ENCODE data around the gene NDUFA3. TPM values are rescaled to one million over a fixed set of nuclear protein-coding genes. Genes with fewer than 3 reads are reported as not detected.

Gene NDUFA3
- total RNA-seq, 2 donors from 2014 or later, result 196 to 229 TPM

GRCh38 chr19:54156953-54157352 is 54.3 kb downstream of the NDUFA3 start:
- H3K27ac Mint-ChIP-seq, result peak overlapping the region; percentile 24
- no peaks in the 10 kb centered on the region for H3K27me3 ChIP-seq (ENCODE audit: control insufficient read depth, insufficient read depth, low read length, poor library complexity, severe bottlenecking)
- H3K4me1 Mint-ChIP-seq, result peaks cover 7% of the 10 kb centered on the region
- no peak overlapping the region for H3K4me3 Mint-ChIP-seq
- no peaks in the 10 kb centered on the region for H3K9me3 ChIP-seq (ENCODE audit: control insufficient read depth, low read length)
- TF ChIP-seq CTCF (conservative IDR thresholded peaks at IDR 0.05), result no peak
- no peak overlapping the region for H3K9ac ChIP-seq (ENCODE audit: extremely low read depth, low read length, poor library complexity, severe bottlenecking)
- H3K36me3 ChIP-seq (ENCODE audit: control insufficient read depth, insufficient read depth, low read length), result peaks cover 49% of the 10 kb centered on the region
- no peaks in the 10 kb centered on the region for H3K4me1 ChIP-seq (ENCODE audit: control insufficient read depth, insufficient read depth, low read length)
- WGBS, 2 experiments (ENCODE audit: insufficient coverage in 1 of 2, insufficient read length in 1 of 2), result 95 to 96% methylated on average over 2 to 3 of the region's 3 CpGs
- H3K27ac ChIP-seq (ENCODE audit: low read depth, low read length), result no peak overlapping the region
- H3K27me3 Mint-ChIP-seq (ENCODE audit: insufficient read depth), result no peaks in the 10 kb centered on the region
- H3K36me3 Mint-ChIP-seq (ENCODE audit: low read depth), result peaks cover 42% of the 10 kb centered on the region
- no peaks in the 10 kb centered on the region for H3K9me3 Mint-ChIP-seq
- H3K4me3 ChIP-seq (ENCODE audit: low read length), result no peak overlapping the region
- DNase-seq, result no peak

Other genes with a start within 250 kb of the NDUFA3 start
- gene MYADM, start 235.0 kb upstream of the NDUFA3 start, total RNA-seq, result 100 to 1,000 TPM; 112 to 157 TPM
- 1 to 10 TPM; 2.7 to 5.6 TPM for gene PRKCG, start 220.7 kb upstream of the NDUFA3 start, total RNA-seq
- 1 to 10 TPM; 2.7 to 3.4 TPM for gene CACNG7, start 193.6 kb upstream of the NDUFA3 start, total RNA-seq
- gene CACNG8, start 139.9 kb upstream of the NDUFA3 start, total RNA-seq, result 1 to 10 TPM in 1 of 2 donors, under 1 TPM in 1; 0.48 to 4.8 TPM
- gene CACNG6, start 111.2 kb upstream of the NDUFA3 start, total RNA-seq, result 1 to 10 TPM in 1 of 2 donors, under 1 TPM in 1; 0.92 to 1.8 TPM
- gene VSTM1, start 39.0 kb upstream of the NDUFA3 start, total RNA-seq, result not detected
- gene TARM1, start 21.5 kb upstream of the NDUFA3 start, total RNA-seq, result not detected
- gene OSCAR, start 2.1 kb upstream of the NDUFA3 start, total RNA-seq, result under 1 TPM; 0.20 to 0.44 TPM
- gene TFPT, start 12.8 kb downstream of the NDUFA3 start, total RNA-seq, result 10 to 100 TPM; 19.5 to 21.6 TPM
- 10 to 100 TPM; 79.0 to 85.5 TPM for gene PRPF31, start 12.9 kb downstream of the NDUFA3 start, total RNA-seq
- 10 to 100 TPM; 78.9 to 82.7 TPM for gene CNOT3, start 34.9 kb downstream of the NDUFA3 start, total RNA-seq
- gene LENG1, start 56.9 kb downstream of the NDUFA3 start, total RNA-seq, result 1 to 10 TPM; 3.6 to 4.0 TPM
- gene TMC4, start 70.3 kb downstream of the NDUFA3 start, total RNA-seq, result 10 to 100 TPM; 32.7 to 46.6 TPM
- 100 to 1,000 TPM; 126 to 131 TPM for gene MBOAT7, start 86.7 kb downstream of the NDUFA3 start, total RNA-seq
- 10 to 100 TPM; 26.0 to 27.5 TPM for gene TSEN34, start 88.5 kb downstream of the NDUFA3 start, total RNA-seq
- gene RPS9, start 98.0 kb downstream of the NDUFA3 start, total RNA-seq, result 1,000 to 10,000 TPM; 1,302 to 1,460 TPM
- not detected for gene LILRB3, start 120.2 kb downstream of the NDUFA3 start, total RNA-seq
- gene LILRA6, start 139.9 kb downstream of the NDUFA3 start, total RNA-seq, result not detected
- gene LILRB5, start 154.4 kb downstream of the NDUFA3 start, total RNA-seq, result not detected
- gene LILRB2, start 178.3 kb downstream of the NDUFA3 start, total RNA-seq, result not detected
- not detected for gene LILRA5, start 210.3 kb downstream of the NDUFA3 start, total RNA-seq
- not detected for gene LILRA4, start 236.3 kb downstream of the NDUFA3 start, total RNA-seq